ENCODE results near the gene PTCRA.
"Not testable (repeated sequence)": the region's sequence is repeated elsewhere in the genome, so short reads cannot be mapped to it uniquely, and the experiment has no call there.

PTCRA gene

GRCh38 chr6:42942444-42942843 lies 26.6 kb downstream of the PTCRA start:
- DNase-seq, result no peak

GRCh38 chr6:42947950-42948349 lies 32.1 kb downstream of the PTCRA start:
- no peak for DNase-seq

GRCh38 chr6:42952389-42952788 lies 36.5 kb downstream of the PTCRA start:
- DNase-seq, result no peak

- not testable (repeated sequence) for DNase-seq
Observed at GRCh38 chr6:42954405-42954804, 38.6 kb downstream of the PTCRA start.

GRCh38 chr6:42958125-42958524 lies 42.3 kb downstream of the PTCRA start:
- DNase-seq, result no peak

- DNase-seq, result no peak
Observed at GRCh38 chr6:42959917-42960242, 44.0 kb downstream of the PTCRA start.

- DNase-seq, result peak in 2 of 4 experiments; percentile 29 to 48
Observed at GRCh38 chr6:42960243-42961019, 44.6 kb downstream of the PTCRA start, which contains the start of gene GNMT. TSS of gene GNMT (plus strand) at chr6:42960754. CDS start at chr6:42960768, 14 bp downstream.

- DNase-seq, result no peak
Observed at GRCh38 chr6:42961020-42961470, 45.2 kb downstream of the PTCRA start.

- no peak for DNase-seq
Observed at GRCh38 chr6:42962096-42962495, 46.2 kb downstream of the PTCRA start.

GRCh38 chr6:42962502-42963178 lies 46.8 kb downstream of the PTCRA start:
- no peak for DNase-seq

- no peak for DNase-seq
Observed at GRCh38 chr6:42963179-42963854, 47.5 kb downstream of the PTCRA start.

- DNase-seq, result peak; percentile 48 to 61 (median 57)
Observed at GRCh38 chr6:42963855-42964605, 48.2 kb downstream of the PTCRA start.

- DNase-seq, result peak; percentile 29 to 57 (median 49)
Observed at GRCh38 chr6:42966571-42966970, 50.7 kb downstream of the PTCRA start.

GRCh38 chr6:42967228-42967627 lies 51.4 kb downstream of the PTCRA start:
- DNase-seq, result no peak

GRCh38 chr6:42968126-42968701 lies 52.4 kb downstream of the PTCRA start:
- no peak for DNase-seq

- no peak for DNase-seq
Observed at GRCh38 chr6:42968783-42969182, 52.9 kb downstream of the PTCRA start.

- DNase-seq, result peak in 1 of 4 experiments; percentile 26
Observed at GRCh38 chr6:42969431-42969830, 53.6 kb downstream of the PTCRA start.

- DNase-seq, result no peak
Observed at GRCh38 chr6:42969934-42970333, 54.1 kb downstream of the PTCRA start.

GRCh38 chr6:42970871-42971612 lies 55.2 kb downstream of the PTCRA start:
- DNase-seq, result peak in 3 of 4 experiments; percentile 39 to 56 (median 42)

GRCh38 chr6:42971746-42972327 lies 56.0 kb downstream of the PTCRA start:
- DNase-seq, result no peak

- peak; percentile 59 to 79 (median 76) for DNase-seq
Observed at GRCh38 chr6:42973926-42974325, 58.1 kb downstream of the PTCRA start.
